Measurements from ENCODE around the gene MORN1.

GRCh38 chr1:2314273-2314802, 77.0 kb downstream of the MORN1 start:
- TF ChIP-seq CTCF (IDR thresholded peaks at IDR 0.05) (no peak), POLR2A (IDR thresholded peaks at IDR 0.05) (no peak)

Measured in right lobe of liver (tissue), 4 donors.